Hindlimb muscle (tissue), 1 donor: ENCODE measurements around the gene DNM1. TPM values are rescaled to one million over a fixed set of nuclear protein-coding genes. Genes with fewer than 3 reads are reported as not detected.
"Not testable (repeated sequence)": the region's sequence is repeated elsewhere in the genome, so short reads cannot be mapped to it uniquely, and the experiment has no call there.

ENCODE experiments used
- DNase-seq: peaks from one replicate; pipeline ENCODE4 v3.0.0-alpha.2; 2013
- polyA plus RNA-seq: library from polyadenylated mRNA; unstranded; fragments of 120-200 nt; gene quantifications from one replicate; pipeline ENCODE4 v1.2.1, GENCODE V29; 2013; ENCODE audit not compliant: insufficient read length

DNM1 gene
- polyA plus RNA-seq, 1 donor = 51.3 TPM

DNA sequence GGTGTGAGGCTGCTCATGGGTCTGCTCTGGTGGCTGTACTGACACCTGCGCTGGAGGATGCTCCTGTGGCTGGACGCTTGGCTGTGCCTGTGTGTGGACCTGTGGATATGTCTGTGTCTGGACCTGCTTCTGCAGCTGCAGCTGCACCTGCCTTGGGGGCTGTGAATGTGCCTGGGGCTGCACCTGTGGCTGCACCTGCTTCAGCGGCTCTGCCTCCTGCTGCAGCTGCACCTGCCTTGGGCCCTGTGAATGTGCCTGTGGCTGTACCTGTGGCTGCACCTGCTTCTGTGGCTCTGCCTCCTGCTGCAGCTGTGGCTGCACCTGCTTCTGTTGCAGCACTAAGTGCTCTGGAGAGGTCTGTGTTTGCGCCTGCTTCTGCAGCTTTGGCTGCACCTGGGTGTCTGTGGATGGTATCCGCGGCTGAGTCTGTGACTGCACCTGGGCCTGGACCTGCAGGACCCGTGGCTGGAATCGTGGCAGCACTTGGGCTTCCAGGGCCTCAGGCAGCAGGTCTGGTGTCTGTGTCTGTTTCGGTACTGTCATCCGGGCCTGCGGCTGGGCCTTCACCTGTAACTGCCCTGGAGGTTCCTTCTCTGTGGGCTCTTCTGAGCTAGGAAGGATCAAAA lies 24.3 kb upstream of the DNM1 start:
- DNase-seq = no peak

DNA sequence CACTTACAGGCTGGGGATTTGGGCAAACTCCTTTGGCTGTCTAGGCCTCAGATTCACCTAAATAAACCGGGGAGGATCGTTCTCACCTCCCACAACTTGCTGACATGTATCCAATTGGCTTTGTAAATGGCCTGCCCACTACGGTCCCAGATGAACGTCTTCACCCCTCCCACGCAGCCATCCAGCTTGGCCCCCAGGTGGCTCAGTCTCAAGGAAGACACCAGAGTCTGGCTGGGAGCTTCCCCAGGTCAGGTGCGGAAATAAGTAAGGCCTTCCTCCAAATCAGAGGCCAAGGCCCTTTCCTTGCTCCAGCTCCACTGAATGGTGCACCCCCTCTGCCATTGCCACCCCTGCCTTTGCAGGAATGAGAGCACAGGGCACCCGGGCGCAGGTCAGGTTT lies 23.2 kb upstream of the DNM1 start:
- no peak for DNase-seq

GRCh38 chr9:128180447-128180846 lies 22.7 kb upstream of the DNM1 start:
- no peak for DNase-seq

- not testable (repeated sequence) for DNase-seq
Observed at GRCh38 chr9:128181480-128181879, 21.7 kb upstream of the DNM1 start.

- DNase-seq = no peak
Observed at GRCh38 chr9:128182893-128183588, 20.1 kb upstream of the DNM1 start.

DNA sequence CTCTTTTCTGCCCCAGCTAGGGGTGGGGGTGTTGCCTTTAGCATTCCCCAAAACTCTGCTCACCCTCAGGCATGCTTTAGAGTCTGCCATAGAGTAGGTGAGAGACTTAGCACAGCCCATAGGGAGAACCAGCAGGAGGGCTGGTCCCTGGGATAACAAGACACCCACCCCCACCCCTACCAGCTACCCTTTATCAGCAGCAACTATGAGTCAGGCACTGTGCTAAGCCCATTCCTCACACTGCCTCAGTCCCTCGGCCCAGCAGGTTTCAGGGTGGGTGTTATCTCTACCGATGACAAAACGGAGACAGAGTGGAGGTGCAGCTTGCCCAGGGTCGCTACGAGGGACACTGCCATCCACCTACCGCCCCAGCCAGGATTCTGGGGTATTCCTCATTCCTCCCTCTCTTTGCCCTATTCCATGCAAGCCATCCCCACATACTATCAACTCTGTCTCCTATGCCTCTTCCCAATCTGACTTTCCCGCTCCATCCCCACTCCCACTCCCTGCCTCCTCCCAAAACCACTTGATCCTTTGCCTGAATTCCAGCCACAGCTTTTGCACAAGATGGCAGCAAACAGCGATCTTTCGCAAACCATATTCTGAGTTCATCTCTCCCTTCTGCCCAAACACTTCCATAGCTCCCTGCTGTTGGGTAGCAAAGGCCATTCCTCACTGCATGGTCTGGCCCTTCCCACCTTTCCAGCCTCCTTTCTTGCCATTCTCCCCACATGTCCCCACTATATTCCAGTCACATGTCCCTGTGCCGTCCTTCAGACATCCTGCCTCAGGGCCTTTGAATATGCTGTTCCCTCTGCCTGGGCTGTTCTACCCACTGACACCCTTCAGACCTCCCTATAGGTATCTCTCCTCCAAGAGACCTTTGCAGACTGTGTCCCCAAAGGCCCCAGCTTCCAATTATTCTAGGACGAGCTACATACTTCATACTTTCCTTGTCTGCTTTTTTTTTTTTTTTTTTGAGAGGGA lies 16.9 kb upstream of the DNM1 start:
- DNase-seq = no peak

DNA sequence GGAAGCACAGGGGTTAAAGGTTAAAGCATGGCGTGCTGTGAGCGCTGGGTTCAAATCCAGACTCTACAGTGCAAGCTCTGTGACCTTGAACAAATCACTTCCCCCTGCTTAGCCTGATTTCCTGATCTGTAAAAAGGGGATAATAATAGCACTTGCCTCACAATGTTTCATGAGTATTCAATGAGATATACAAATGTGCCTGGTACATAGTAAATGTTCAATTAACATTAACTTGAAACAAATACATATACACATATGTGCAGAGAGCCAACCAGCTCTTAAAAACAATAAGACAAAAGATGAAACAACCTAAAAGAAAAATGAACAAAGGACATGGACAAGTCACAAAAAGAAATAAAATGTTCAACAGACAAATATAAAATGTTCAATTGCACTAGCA lies 15.8 kb upstream of the DNM1 start:
- no peak for DNase-seq

- no peak for DNase-seq
Observed at GRCh38 chr9:128188209-128188608, 15.0 kb upstream of the DNM1 start.

DNA sequence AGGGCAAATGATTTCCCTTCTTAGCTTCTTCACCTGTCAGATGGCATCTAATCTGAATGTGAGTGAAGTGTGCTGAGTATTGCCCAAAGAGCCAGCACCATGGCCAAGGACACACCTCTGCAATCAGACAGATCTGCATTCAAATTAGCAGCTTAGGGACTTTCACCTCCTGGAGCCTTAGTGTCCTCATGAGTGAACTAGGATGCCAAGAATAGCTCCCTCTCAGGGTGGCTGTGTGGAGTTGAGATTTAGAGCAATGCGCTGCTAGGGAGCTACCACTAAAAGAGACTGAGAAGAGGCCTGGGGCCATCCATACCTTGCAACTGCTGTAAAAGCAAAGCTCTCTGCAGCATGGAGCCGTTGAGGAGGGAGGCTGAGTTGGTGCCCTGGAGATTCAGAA lies 13.2 kb upstream of the DNM1 start:
- DNase-seq = no peak

DNA sequence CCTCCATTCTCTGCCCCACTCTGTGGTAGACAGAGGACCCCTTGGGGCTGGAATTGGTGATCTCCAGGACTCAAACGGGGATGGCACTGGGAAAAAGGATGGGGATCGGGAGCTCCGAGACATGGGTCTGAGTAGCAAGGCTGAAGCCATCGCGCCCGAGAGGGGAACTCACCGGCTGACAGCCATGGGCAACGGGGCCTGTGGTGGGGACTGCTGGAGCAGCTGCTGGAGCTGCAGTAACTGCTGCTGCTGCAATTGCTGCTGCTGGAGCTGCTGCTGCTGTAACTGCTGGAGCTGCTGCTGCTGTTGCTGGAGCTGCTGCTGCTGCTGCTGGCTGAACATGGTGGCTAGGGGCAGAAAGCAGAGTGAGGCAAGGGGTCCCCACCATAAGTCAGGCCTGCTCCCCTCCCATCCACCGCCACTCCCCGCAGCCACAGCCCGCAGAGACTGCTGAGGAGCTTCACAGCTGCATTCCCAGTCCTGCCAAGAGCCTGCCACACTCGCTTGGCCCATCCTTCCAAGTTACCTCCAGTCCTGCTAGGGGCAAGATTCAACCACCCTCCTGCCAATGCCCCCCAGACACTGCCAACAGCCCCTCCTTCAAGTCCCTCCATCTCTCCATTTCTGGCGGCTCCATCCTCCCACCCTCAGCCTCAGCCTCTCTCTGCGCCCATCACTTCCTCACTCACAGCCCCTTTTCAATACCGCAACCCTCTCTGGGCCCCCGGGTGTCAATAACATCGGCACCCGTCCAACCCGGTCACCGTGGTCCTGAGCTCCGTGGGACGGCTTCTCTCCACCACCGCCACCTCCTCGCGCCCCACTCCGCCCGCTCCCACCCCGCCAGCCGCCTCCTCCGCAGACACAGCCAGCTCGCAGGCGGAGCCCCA lies 12.4 kb upstream of the DNM1 start:
- DNase-seq = no peak

GRCh38 chr9:128191406-128192046 lies 11.7 kb upstream of the DNM1 start, which contains the start of gene CIZ1:
Gene CIZ1, minus strand, starts transcription at chr9:128191572. Its CDS starts 715 bp downstream, at chr9:128190857.
- DNase-seq = peak; percentile 85

DNA sequence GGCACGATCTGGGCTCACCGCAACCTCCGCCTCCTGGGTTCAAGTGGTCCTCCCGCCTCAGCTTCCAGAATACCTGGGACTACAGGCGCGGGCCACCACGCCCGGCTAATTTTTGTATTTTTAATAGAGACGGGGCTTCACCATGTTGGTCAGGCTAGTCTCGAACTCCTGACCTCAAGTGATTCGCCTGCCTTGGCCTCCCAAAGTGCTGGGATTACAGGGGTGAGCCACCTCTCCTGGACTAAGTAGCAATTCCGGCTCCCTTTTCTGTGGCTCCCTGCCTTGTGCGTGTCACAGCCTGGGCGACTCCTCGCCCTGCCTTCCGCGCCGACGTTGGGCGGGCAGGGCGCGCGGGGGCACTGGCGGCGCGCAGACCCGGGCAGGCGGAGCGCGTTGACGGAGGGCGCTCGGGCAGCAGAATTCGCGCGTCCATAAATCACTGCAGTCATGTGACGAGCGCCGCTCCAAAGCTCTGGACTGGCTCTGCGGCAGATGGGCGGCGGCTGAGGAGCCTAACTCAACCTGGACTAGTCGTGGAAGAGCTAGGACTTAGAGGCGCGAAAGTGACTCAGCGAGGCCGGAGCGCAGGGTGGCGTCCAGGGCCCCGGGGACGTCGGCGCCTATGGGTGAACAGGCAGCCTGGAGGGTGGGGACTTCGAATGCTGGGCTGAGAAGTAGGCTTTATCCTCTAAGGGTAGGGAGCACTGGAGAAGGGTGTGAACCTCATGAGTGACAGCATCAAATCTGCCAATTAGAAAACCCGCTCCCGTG lies 10.4 kb upstream of the DNM1 start:
- DNase-seq = peak; percentile 62

DNA sequence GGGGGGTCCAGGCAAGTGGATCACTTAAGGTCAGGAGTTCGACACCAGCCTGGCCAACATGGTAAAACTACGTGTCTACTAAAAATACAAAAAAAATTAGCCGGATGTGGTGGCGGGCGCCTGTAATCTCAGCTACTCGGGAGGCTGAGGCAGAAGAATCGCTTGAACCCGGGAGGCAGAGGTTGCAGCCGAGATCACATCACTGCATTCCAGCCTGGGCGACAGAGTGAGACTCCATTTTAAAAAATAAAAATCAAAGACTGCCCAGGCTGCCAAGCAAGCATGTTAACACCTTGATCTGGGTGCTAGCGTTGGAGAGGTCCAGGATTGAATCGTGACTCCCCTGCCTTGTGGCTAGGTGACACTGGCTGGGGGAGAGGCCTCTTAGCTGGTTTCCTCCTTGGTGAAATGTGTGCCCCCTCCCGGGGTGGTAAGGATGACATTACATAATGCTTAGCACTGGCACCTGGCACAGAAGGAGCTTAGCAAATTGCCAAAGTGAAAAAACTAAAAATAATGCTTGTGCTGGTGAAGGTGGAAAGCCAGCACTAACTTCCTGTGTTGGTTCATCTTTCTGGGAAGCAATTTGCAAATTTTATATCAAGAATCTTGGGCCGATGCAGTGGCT lies 9.6 kb upstream of the DNM1 start:
- no peak for DNase-seq

- DNase-seq = no peak
Observed at GRCh38 chr9:128201441-128202369, 1.5 kb upstream of the DNM1 start.

- no peak for DNase-seq
Observed at GRCh38 chr9:128202648-128203023, 543 bp upstream of the DNM1 start.

DNA sequence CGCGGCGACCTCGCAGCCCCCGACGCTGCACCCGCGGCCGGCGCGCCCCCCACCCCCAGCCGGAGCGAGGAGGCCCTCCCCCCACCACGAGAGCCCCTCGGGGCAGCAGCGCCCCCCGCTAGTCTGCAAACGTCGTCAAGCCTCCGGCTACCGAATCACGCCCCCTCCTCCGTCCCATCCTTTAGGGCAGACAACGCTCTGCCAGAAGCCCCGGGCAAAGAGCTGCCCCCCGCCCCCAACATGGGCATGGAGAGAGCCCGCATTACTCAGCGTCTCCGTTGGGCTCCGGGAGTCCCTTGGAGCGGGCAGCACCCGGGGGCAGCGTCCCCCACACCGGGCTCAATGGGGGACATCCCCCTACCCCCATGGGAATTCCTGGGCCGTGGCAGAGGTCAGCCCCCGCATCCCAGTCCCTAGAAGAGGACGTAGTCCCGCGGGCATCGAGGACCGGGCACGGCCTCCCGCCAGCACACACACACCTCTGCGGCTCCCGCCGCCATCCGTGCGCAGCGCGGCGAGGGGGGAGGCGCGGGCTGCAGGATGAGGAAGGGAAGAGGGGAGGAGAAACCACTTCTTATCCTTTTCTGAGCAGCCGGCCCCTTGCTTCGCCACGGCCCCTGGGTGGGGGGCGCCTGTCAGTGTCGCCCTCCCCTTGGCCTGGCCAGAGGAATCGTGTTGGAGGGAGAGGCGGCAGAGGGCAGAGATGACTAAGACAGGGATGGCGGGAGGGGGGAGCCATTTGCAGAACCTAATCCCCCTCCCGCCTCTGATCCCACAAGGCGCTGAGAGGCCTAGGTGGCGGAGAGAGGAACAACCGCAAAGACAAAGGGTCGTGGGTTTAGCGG lies 750 bp downstream of the DNM1 start:
- DNase-seq = no peak

GRCh38 chr9:128204858-128205257 lies 1.7 kb downstream of the DNM1 start:
- no peak for DNase-seq

- DNase-seq = no peak
Observed at GRCh38 chr9:128205296-128205944, 2.2 kb downstream of the DNM1 start.
